Gastroesophageal sphincter (tissue), 3 donors: ENCODE data around the gene FCRL5.

ENCODE experiments used
- POLR2A ChIP-seq, 2 donors: fragments of 450-650 bp; IDR thresholded peaks; one replicate each; pipeline ENCODE4 v1.6.1; 2017; ENCODE audit warnings: antibody characterized with exemption in 2 of 2, mild to moderate bottlenecking in 2 of 2, moderate library complexity in 1 of 2
- TF ChIP-seq, protein P1 (sequence below), 4 experiments: fragments of 200-600 bp in 2 of 4; fragments of 450-650 bp in 2 of 4; sonication (generic) in 1 of 4; IDR thresholded peaks; one replicate each; pipeline ENCODE4 v1.5.1; 2017 to 2019; ENCODE audit warnings: antibody characterized with exemption in 4 of 4, mild to moderate bottlenecking in 2 of 4, moderate library complexity in 2 of 4

DNA sequence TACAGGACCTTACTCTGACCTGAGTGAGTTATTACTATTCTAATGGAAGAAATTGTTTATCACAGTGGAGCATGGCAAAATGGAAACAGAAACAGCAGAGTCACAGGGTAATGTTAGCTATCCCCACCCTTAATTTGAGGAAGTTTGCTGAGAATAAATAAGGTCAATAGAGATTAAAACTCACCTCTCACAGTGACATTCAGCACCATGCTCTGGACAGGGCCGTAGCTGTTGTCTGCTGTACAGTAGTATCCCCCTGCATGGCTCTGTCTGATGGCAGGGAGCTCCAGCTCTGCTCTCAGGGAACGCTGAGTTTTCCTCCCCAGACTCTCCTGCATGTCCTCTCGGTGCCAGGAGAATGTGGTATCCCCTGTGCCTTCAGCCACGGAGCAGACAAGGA lies 33.7 kb upstream of the FCRL5 start:
- no peak for TF ChIP-seq POLR2A (IDR thresholded peaks at IDR 0.05)
- TF ChIP-seq, protein P1, sequence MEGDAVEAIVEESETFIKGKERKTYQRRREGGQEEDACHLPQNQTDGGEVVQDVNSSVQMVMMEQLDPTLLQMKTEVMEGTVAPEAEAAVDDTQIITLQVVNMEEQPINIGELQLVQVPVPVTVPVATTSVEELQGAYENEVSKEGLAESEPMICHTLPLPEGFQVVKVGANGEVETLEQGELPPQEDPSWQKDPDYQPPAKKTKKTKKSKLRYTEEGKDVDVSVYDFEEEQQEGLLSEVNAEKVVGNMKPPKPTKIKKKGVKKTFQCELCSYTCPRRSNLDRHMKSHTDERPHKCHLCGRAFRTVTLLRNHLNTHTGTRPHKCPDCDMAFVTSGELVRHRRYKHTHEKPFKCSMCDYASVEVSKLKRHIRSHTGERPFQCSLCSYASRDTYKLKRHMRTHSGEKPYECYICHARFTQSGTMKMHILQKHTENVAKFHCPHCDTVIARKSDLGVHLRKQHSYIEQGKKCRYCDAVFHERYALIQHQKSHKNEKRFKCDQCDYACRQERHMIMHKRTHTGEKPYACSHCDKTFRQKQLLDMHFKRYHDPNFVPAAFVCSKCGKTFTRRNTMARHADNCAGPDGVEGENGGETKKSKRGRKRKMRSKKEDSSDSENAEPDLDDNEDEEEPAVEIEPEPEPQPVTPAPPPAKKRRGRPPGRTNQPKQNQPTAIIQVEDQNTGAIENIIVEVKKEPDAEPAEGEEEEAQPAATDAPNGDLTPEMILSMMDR (IDR thresholded peaks at IDR 0.05) = no peak
